ENCODE measurements around the gene CCNYL1. TPM values are rescaled to one million over a fixed set of nuclear protein-coding genes. Genes with fewer than 3 reads are reported as not detected.
"Not testable (repeated sequence)": the region's sequence is repeated elsewhere in the genome, so short reads cannot be mapped to it uniquely, and the experiment has no call there.

CCNYL1 gene
- total and polyA plus RNA-seq, 4 experiments from 2014 or later, result 1.00 to 10.5 (median 6.0) TPM

DNA sequence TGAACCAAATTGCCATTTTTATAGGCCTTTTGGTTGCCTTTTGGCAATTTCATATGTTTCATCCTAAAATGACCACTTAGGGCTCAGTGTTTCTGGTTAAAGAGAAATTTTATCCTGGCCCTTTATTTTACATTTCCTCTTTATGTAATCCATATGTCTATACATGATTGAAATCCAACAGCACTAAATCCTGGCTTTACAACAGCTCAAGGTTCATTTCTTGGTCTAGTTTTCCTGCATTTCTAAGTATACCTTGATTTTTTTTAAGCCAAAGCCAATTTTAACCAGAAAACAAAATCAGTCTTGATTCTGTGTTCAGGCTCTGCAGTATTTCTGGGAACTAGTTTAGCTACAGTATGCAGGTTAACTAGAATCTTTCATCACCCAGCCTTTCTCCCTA lies 46.6 kb downstream of the CCNYL1 start:
- Histone ChIP-seq H3K4me1 (ENCODE audit: insufficient read depth, low read length) (no peaks in the 10 kb centered on the region), H3K36me3 (ENCODE audit: insufficient read depth, low read length) (no peaks in the 10 kb centered on the region), H3K27me3 (ENCODE audit: insufficient read depth, low read length) (no peaks in the 10 kb centered on the region), H3K27ac (ENCODE audit: low read depth, low read length) (no peak overlapping the region), H3K9me3 (ENCODE audit: control insufficient read depth in 1 of 2, low read length in 2 of 2) (no peaks in the 10 kb centered on the region), H3K4me3 (ENCODE audit: low read length in 2 of 2) (no peak overlapping the region)
- no peak for DNase-seq
- peaks cover 0 to 4% of the 10 kb centered on the region in 2 donors for H3K27me3 Mint-ChIP-seq
- CTCF ChIA-PET (ENCODE audit: partially characterized antibody), result no interaction called here
- no peak overlapping the region for H3K4me3 Mint-ChIP-seq
- peaks cover 3 to 4% of the 10 kb centered on the region in 2 donors for H3K36me3 Mint-ChIP-seq
- no peak overlapping the region for H3K27ac Mint-ChIP-seq
- POLR2A ChIA-PET (ENCODE audit: partially characterized antibody), result no interaction called here
- peaks cover 0 to 3% (median 0%) of the 10 kb centered on the region in 8 donors for H3K9me3 Mint-ChIP-seq
- intact Hi-C loops (cut with micrococcal nuclease), result no loop called here
- no peaks in the 10 kb centered on the region for H3K4me1 Mint-ChIP-seq

DNA sequence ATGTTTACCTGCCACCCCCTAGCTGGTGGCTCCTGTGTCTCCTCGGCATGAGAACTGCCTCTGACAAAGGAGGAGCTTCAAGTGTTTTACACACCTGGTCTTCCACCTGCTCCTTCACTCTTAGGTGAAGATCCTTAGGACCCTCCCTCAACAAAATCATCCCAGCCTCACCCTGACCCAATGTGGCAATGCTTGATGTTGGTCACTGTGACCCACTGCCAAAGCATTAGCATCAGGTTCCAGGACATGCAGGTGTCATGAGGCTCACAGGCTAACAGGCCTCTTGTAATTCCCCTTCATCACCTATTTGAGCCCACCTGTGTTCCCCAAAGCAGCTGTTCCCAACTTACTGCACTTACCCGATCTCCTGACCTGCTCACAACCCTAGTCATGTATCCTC lies 48.5 kb downstream of the CCNYL1 start:
- DNase-seq, result no peak
- Mint-ChIP-seq H3K27ac (peak overlapping the region in 1 of 7 donors; percentile 2), H3K4me1 (no peaks in the 10 kb centered on the region), H3K4me3 (no peak overlapping the region), H3K36me3 (no peaks in the 10 kb centered on the region), H3K9me3 (peaks cover 0 to 3% (median 0%) of the 10 kb centered on the region in 8 donors), H3K27me3 (peaks cover 4 to 11% of the 10 kb centered on the region in 2 donors)
- ChIA-PET CTCF (ENCODE audit: partially characterized antibody) (interaction anchor here (0.7 kb wide), 1 partner anchor 10 kb away, joined by 3 read pairs; no protein-coding TSS in a partner anchor), POLR2A (ENCODE audit: partially characterized antibody) (no interaction called here)
- Histone ChIP-seq H3K4me1 (ENCODE audit: insufficient read depth, low read length) (no peaks in the 10 kb centered on the region), H3K36me3 (ENCODE audit: insufficient read depth, low read length) (no peaks in the 10 kb centered on the region), H3K27ac (ENCODE audit: low read depth, low read length) (no peak overlapping the region), H3K4me3 (ENCODE audit: low read length in 2 of 2) (no peak overlapping the region), H3K9me3 (ENCODE audit: control insufficient read depth in 1 of 2, low read length in 2 of 2) (no peaks in the 10 kb centered on the region), H3K27me3 (ENCODE audit: insufficient read depth, low read length) (no peaks in the 10 kb centered on the region)
- intact Hi-C loops (cut with micrococcal nuclease), result no loop called here

DNA sequence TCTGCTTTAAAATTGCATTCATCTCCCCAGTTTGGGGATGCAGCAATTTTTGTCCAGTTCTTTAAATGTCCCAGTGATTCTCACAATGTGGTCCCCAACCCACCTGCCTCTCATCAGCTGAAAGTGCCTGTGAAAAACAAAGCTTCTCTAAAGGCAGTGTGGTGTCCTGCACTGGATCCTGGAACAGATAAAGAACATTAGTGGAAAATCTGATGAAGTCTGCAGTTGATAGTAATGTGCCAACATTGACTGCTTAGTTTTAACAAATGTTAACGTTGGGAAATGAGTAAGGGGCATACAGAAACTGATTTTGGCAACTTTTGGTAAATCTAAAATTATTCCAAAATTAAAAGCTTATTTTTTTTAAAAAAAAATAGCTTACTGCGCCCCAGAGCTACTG lies 49.0 kb downstream of the CCNYL1 start:
- Mint-ChIP-seq H3K27me3 (peaks cover 7 to 16% of the 10 kb centered on the region in 2 donors), H3K9me3 (peaks cover 0 to 3% (median 0%) of the 10 kb centered on the region in 8 donors), H3K4me1 (no peaks in the 10 kb centered on the region), H3K36me3 (no peaks in the 10 kb centered on the region), H3K4me3 (no peak overlapping the region), H3K27ac (no peak overlapping the region)
- intact Hi-C loops (cut with micrococcal nuclease), result no loop called here
- ChIA-PET CTCF (ENCODE audit: partially characterized antibody) (interaction anchor here (1.1 to 1.6 kb wide), 2 partner anchors 11 to 15 kb away, joined by 3 to 5 read pairs; no protein-coding TSS in a partner anchor), POLR2A (ENCODE audit: partially characterized antibody) (no interaction called here)
- Histone ChIP-seq H3K27ac (ENCODE audit: low read depth, low read length) (no peak overlapping the region), H3K4me3 (ENCODE audit: low read length in 2 of 2) (no peak overlapping the region), H3K27me3 (ENCODE audit: insufficient read depth, low read length) (no peaks in the 10 kb centered on the region), H3K36me3 (ENCODE audit: insufficient read depth, low read length) (no peaks in the 10 kb centered on the region), H3K4me1 (ENCODE audit: insufficient read depth, low read length) (no peaks in the 10 kb centered on the region), H3K9me3 (ENCODE audit: control insufficient read depth in 1 of 2, low read length in 2 of 2) (no peaks in the 10 kb centered on the region)
- no peak for DNase-seq

DNA sequence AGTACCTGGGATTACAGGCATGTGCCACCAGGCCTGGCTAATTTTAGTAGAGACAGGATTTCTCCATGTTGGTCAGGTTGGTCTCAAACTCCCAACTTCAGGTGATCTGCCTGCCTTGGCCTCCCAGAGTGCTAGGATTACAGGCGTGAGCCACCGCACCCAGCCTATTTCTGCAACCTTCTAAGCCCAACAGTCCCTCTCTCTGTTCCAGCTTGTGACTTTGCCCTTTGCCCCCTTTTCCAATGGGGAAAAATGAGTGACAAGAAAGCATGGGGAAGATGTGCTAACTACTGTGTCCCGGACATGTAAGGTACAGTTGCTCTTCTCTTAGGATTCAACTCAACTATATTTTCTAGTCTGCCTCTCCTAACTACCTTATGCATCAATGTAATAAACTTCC lies 50.0 kb downstream of the CCNYL1 start:
- H3K27ac ChIP-seq (ENCODE audit: low read depth, low read length); H3K36me3 Mint-ChIP-seq; intact Hi-C loops (cut with micrococcal nuclease); H3K27ac Mint-ChIP-seq; H3K9me3 Mint-ChIP-seq; H3K4me3 ChIP-seq (ENCODE audit: low read length in 2 of 2); POLR2A ChIA-PET (ENCODE audit: partially characterized antibody); H3K4me1 Mint-ChIP-seq; H3K9me3 ChIP-seq (ENCODE audit: control insufficient read depth in 1 of 2, low read length in 2 of 2); H3K27me3 ChIP-seq (ENCODE audit: insufficient read depth, low read length); DNase-seq; H3K36me3 ChIP-seq (ENCODE audit: insufficient read depth, low read length); H3K4me3 Mint-ChIP-seq; H3K4me1 ChIP-seq (ENCODE audit: insufficient read depth, low read length): not testable (repeated sequence)
- H3K27me3 Mint-ChIP-seq, result peaks cover 9 to 22% of the 10 kb centered on the region in 2 donors
- CTCF ChIA-PET (ENCODE audit: partially characterized antibody), result interaction anchor here (1.1 to 1.6 kb wide), 2 partner anchors 12 to 16 kb away, joined by 3 to 5 read pairs; no protein-coding TSS in a partner anchor

DNA sequence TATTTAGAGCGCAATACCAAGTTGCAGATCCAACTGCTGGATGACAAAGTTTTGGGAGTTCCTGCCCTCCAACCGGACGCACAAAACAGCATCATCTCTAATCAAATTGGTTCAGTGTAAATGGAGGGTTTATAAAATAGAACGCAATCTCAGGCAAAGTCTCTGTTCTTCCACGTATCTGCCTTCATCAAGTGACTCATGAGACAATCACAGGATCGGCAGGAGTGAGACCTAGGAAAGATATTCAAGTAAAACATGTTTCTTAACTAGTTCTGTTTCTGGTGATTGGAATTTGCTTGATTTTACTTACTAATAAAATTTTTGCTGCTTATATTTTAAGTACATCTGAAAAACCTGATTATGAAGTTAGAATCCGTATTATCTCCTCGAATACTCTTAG lies 50.7 kb downstream of the CCNYL1 start:
- peaks cover 0 to 3% (median 2%) of the 10 kb centered on the region in 4 donors for H3K4me1 Mint-ChIP-seq
- POLR2A ChIA-PET (ENCODE audit: partially characterized antibody), result no interaction called here
- H3K4me3 ChIP-seq (ENCODE audit: low read length in 2 of 2), result no peak overlapping the region
- H3K36me3 Mint-ChIP-seq, result no peaks in the 10 kb centered on the region
- no peak overlapping the region for H3K4me3 Mint-ChIP-seq
- CTCF ChIA-PET (ENCODE audit: partially characterized antibody), result interaction anchor here (1.6 kb wide), 1 partner anchor 17 kb away, joined by 5 read pairs; no protein-coding TSS in a partner anchor
- H3K27me3 ChIP-seq (ENCODE audit: insufficient read depth, low read length), result peaks cover 9% of the 10 kb centered on the region
- DNase-seq, result no peak
- H3K27ac Mint-ChIP-seq, result no peak overlapping the region
- no peaks in the 10 kb centered on the region for H3K36me3 ChIP-seq (ENCODE audit: insufficient read depth, low read length)
- peaks cover 0 to 3% (median 0%) of the 10 kb centered on the region in 8 donors for H3K9me3 Mint-ChIP-seq
- no peak overlapping the region for H3K27ac ChIP-seq (ENCODE audit: low read depth, low read length)
- H3K4me1 ChIP-seq (ENCODE audit: insufficient read depth, low read length), result peaks cover 11% of the 10 kb centered on the region
- intact Hi-C loops (cut with micrococcal nuclease), result no loop called here
- H3K9me3 ChIP-seq (ENCODE audit: control insufficient read depth in 1 of 2, low read length in 2 of 2), result no peaks in the 10 kb centered on the region
- peaks cover 11 to 23% of the 10 kb centered on the region in 2 donors for H3K27me3 Mint-ChIP-seq

DNA sequence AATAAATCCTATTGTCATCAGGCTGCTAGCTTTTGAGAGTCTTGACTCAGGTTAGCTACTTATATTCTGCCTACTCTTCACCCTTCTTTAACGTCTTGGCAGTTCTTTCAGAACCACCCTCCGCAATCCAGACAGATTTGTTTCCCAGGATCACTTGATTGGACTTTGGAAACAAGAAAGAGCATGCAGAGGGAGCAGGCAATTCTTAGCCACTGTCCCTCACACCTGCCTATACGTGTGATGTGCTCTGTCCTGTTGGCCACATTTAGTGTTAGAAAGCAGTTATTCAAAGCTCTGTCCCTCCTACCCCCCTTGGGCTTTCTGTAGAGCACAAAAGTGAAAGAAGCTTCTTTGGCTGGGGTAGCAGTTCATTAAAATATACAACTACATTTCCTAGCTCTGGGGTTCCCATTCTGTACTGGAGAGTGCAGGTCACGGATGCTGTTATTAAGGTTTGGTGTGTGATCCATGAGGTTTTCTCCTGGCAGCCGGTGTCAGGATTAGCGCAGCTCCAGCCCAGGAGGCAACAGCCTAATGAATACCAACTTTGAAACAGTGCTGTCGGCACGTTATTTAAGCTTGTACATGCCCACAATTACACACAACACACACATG lies 52.0 kb downstream of the CCNYL1 start:
- Mint-ChIP-seq H3K27me3 (peaks cover 14 to 26% of the 10 kb centered on the region in 2 donors), H3K4me3 (no peak overlapping the region), H3K36me3 (no peaks in the 10 kb centered on the region), H3K9me3 (peaks cover 0 to 8% (median 0%) of the 10 kb centered on the region in 8 donors), H3K27ac (no peak overlapping the region), H3K4me1 (peaks cover 4 to 14% (median 11%) of the 10 kb centered on the region in 4 donors)
- H3K9me3 ChIP-seq (ENCODE audit: control insufficient read depth in 1 of 2, low read length in 2 of 2), result no peaks in the 10 kb centered on the region
- ChIA-PET CTCF (ENCODE audit: partially characterized antibody) (interaction anchor here (1.3 kb wide), 1 partner anchor 18 kb away, joined by 6 read pairs; no protein-coding TSS in a partner anchor), POLR2A (ENCODE audit: partially characterized antibody) (no interaction called here)
- H3K27me3 ChIP-seq (ENCODE audit: insufficient read depth, low read length), result peaks cover 9% of the 10 kb centered on the region
- intact Hi-C loops (cut with micrococcal nuclease), result no loop called here
- no peak for DNase-seq
- peaks cover 23% of the 10 kb centered on the region for H3K4me1 ChIP-seq (ENCODE audit: insufficient read depth, low read length)
- no peaks in the 10 kb centered on the region for H3K36me3 ChIP-seq (ENCODE audit: insufficient read depth, low read length)
- no peak overlapping the region for H3K4me3 ChIP-seq (ENCODE audit: low read length in 2 of 2)
- no peak overlapping the region for H3K27ac ChIP-seq (ENCODE audit: low read depth, low read length)

DNA sequence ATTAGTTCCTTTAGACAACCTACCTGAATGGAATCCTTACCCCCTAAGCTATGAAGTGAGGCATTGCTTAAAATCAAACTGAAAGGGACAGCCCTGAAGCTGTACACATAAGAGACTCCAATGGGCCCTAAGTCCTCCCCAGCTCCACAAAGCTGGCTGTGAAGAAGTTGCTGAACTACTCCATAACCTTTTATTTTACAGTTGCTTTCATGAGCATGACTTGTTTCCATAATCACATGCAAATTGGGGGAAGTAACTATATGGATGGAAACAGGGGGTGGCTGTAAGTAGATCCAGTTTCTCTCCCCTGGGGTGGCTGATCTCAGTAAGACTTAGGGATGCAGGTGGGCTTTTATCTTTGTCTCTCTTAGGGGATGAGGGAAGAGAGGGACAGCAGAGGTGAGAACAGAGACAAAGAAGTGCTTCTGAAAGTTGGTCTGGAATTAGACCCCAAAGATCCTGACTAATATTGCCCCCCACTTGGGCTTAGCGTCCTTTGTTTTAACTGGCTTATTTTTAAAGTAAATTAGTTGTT lies 52.7 kb downstream of the CCNYL1 start:
- no peaks in the 10 kb centered on the region for H3K36me3 ChIP-seq (ENCODE audit: insufficient read depth, low read length)
- H3K4me1 ChIP-seq (ENCODE audit: insufficient read depth, low read length), result peaks cover 31% of the 10 kb centered on the region
- peaks cover 9% of the 10 kb centered on the region for H3K27me3 ChIP-seq (ENCODE audit: insufficient read depth, low read length)
- Mint-ChIP-seq H3K27me3 (peaks cover 14 to 26% of the 10 kb centered on the region in 2 donors), H3K36me3 (peaks cover 0 to 3% of the 10 kb centered on the region in 2 donors), H3K27ac (no peak overlapping the region), H3K4me3 (no peak overlapping the region), H3K4me1 (peaks cover 5 to 19% (median 13%) of the 10 kb centered on the region in 4 donors), H3K9me3 (peaks cover 0 to 8% (median 0%) of the 10 kb centered on the region in 8 donors)
- intact Hi-C loops (cut with micrococcal nuclease), result no loop called here
- H3K27ac ChIP-seq (ENCODE audit: low read depth, low read length), result no peak overlapping the region
- CTCF ChIA-PET (ENCODE audit: partially characterized antibody), result interaction anchor here (0.8 to 1.3 kb wide), 2 partner anchors 11 to 19 kb away, joined by 3 to 6 read pairs; no protein-coding TSS in a partner anchor
- POLR2A ChIA-PET (ENCODE audit: partially characterized antibody), result no interaction called here
- H3K9me3 ChIP-seq (ENCODE audit: control insufficient read depth in 1 of 2, low read length in 2 of 2), result no peaks in the 10 kb centered on the region
- no peak overlapping the region for H3K4me3 ChIP-seq (ENCODE audit: low read length in 2 of 2)
- no peak for DNase-seq
